HG03045 (cell line): ENCODE results near the gene NTSR1.

ENCODE experiments used
- ATAC-seq: cut with Tn5 transposase; IDR thresholded peaks from one replicate; pipeline ENCODE4 v1.9.1; 2021; ENCODE audit warnings: mild to moderate bottlenecking, moderate library complexity; ENCODE audit not compliant: unreplicated experiment

Gene NTSR1

GRCh38 chr20:62780204-62780603 is 71.6 kb downstream of the NTSR1 start:
- ATAC-seq, result no peak

DNA sequence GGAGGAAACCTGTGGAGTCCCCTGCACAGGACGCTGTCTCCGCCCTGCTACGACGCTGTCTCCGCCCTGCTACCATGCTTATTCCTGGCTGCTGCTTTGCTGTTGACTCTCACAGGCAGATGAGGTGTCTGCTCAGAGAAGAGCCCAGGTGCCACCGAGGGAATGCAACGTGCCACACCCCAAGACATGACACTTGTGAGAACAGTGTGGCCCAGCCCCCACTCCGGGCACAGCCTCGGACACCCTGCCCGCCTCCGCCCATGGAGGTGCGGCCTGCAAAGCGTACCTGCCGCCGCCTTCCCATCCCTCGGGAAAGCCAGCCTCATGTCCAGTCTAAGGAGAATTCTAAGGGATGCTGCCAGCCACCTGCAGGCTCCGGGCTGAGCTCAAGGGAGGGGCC is 72.1 kb downstream of the NTSR1 start:
- no peak for ATAC-seq

- ATAC-seq, result no peak
Measured at GRCh38 chr20:62782149-62782892, 73.7 kb downstream of the NTSR1 start.

DNA sequence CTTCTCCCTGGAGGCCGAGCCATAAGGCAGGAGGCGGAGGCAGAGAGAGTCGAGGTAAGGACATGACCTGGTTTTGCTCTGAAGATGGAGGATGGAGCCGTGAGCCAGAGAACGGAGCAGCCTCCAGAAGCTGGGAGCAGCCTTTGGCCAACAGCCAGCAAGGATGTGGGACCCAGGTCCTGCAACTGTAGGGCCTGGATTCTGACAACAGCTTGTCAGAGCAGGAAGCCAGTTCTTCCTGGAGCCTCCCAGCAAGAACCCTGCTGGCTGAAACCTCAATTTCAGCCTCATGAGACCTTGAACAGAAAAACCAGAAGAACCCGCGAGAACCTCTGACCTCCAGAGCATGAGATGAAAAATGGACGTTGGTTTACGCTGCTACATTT is 74.2 kb downstream of the NTSR1 start:
- no peak for ATAC-seq

- ATAC-seq, result no peak
Measured at GRCh38 chr20:62784497-62784896, 75.9 kb downstream of the NTSR1 start.

DNA sequence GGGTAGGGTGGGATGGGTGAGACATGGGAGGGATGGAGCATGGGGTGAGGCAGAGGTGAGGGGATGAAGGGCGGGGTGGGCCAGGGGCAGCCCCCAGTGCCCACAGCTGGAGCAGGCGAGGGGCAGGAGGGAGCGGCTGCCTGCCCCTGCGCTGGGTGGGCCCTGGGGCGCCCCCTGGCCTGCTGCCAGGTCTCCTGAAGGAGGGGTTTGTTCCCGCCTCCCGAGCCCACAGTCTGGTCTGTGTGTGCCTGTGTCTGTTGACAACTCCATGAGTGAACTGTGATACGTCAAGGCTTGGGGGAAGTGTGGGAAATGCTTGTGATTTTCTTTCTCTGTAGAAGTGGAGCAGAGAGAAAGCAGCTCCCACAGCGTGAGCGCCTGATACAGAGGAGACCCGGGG is 76.8 kb downstream of the NTSR1 start:
- ATAC-seq, result no peak

DNA sequence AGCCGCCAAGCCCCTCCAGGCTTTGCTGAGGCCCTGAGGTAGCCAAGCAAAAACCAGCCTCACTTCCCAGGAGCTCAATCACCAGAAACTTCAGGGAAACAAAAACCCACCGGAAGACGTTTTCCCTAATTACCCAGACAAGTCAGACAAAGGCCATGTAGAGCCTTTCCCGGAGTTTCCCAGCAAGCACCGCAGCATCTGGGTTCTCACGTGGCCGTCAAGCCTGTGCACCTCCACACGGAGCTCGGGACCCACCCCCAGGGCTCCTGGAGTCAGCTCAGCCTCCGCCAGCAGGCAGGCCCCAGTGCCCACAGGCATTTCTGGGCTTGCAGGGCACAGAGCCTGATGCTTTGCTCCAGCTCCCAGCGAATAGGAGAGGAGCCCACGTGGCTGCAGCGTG is 77.5 kb downstream of the NTSR1 start:
- ATAC-seq, result no peak

DNA sequence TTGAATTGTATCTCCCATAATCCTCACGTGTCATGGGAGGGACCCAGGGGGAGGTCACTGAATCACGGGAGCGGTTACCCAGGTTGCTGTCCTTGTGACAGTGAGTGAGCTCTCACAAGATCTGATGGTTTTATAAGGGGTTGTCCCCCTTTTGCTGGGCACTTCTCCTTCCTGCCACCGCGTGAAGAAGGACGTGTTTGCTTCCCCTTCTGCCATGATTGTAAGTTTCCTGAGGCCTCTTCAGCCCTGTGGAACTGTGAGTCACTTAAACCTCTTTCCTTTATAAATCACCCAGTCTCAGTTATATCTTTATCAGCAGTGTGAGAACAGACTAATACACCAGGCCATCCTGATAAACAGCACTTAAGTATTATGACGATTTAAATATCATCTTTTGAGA is 78.7 kb downstream of the NTSR1 start:
- no peak for ATAC-seq

- ATAC-seq, result no peak
Measured at GRCh38 chr20:62787866-62788265, 79.2 kb downstream of the NTSR1 start.

GRCh38 chr20:62788607-62789006 is 80.0 kb downstream of the NTSR1 start:
- no peak for ATAC-seq

DNA sequence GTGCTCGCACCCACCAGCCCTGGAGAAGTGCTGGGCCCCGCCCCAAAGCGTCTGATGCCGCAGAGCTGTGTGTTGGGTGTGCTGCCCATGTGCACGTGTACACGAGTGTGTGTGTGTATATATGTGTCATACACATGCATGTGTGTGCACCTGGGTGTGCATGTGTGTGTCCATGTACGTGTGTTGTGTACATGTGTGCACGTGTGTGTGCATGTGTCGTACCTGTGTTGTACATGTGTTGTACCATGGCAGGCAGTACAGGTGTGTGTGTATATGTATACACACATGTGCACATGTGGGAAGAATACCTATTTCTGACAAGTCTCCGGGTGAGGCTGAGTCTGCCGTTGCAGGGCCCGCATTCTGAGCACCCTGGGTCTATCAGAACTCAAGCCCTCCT is 81.4 kb downstream of the NTSR1 start:
- no peak for ATAC-seq

DNA sequence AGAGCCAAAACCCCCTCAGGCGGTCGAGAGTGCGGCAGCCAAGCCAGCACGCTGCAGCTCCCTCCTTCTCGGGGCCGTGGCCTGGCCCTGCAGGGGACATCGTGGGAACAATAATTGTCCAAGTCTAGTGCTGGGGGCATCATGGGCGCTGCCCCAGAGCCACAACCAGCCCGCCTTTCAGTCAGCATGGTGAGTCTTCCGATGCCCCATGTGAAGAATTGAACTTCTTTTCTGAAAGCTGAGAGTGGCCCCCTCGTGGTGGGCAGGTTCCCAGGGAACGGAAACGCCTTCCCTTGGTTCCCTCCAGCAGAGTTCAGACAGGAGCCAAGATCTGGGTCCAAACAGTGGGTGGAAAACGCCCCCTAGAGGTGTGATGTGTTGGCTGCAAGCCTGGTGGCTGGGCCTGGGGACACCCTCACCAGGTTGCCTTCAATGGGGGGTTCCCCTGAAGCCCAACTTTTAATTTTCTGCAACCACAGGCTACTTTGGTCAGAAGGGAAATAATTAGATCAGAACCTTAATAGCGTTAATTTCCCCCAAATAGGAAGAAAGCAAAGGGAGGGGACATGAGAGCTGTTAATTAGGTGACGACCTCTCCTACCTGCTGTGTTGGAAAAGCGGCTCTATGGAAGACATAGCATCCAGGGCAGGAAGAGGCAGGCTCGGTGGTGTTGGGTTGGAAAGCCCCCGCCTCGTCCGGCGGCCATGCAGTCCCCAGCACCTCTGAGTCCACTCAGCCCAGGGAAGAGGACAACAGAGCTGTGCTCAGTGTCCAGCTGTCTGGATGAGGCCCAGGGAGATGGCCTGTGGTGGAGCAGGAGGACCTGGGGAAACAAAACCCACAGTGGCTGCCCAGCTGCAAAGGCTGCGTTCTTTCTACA is 82.9 kb downstream of the NTSR1 start:
- ATAC-seq, result no peak

DNA sequence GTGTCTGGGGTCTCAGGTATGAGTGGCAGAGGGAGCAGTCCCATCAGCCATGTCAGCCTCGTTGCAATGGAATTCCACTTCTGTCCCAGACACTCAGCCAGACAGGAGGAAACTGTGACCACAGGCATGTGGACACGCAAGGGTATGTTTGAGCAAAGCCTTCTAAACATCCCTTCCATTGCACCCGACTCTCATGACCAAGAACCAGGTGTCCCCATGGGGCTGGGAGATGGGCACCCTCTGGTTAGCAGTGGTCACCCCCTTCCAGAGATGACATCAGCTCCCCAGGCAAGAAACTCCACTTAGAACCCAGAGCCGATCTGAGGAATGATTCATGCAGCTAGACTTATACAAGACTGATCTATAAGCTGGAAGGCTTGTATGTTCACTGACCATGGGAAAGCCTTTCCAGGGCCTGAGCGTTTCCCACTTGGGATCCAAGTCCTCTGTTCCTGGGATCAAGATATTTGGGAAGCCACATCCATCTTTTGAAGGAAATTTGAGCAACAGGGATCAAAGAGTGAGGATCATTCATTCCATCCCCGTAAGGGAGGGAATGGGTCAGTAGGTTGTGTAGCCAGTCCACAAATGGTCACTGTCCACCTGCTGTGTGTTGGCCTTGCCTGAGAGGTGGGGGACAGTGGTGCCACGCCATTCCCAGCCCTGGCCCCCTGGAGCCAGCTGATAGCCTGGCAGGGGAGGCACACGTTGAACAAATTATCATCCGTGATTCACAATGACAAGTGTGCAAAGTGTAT is 83.7 kb downstream of the NTSR1 start:
- no peak for ATAC-seq

GRCh38 chr20:62792940-62793756 is 84.5 kb downstream of the NTSR1 start:
- no peak for ATAC-seq

- ATAC-seq, result peak; percentile 2
Measured at GRCh38 chr20:62793757-62794006, 85.0 kb downstream of the NTSR1 start.

GRCh38 chr20:62794007-62794724 is 85.5 kb downstream of the NTSR1 start:
- peak; percentile 67 for ATAC-seq

DNA sequence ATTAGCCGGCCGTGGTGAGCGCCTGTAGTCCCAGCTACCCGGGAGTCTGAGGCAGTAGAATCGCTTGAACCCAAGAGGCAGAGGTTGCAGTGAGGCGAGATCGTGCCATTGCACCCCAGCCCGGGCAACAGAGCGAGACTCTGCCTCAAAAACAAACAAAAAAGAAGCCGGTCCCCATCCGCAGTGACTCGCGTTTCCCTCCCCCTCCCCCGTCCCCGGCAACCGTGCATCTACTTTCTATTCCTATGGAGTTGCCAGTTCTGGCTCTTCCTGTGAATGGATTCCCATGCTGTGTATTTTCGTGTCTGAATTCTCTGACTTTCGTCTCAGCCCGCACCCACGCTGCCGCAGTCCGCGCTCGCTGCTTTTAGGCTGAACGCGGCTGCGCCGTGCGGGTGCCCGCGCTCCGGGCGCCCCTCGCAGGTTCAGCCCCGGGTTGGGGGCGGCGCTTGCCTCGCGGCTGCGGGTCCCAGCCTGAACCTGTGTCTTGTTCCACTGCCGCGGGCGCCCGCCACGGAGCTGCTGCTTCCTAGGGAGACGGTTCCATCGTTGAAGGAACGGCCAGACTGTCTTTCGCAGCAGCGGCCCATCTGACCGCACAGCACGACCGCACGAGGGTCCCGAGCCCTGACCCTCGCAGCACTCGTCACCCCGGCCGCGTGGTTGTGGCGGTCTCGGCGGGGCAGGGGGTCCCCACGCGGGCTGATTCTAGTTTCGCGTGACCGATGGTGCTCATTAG is 86.6 kb downstream of the NTSR1 start:
- ATAC-seq, result no peak

DNA sequence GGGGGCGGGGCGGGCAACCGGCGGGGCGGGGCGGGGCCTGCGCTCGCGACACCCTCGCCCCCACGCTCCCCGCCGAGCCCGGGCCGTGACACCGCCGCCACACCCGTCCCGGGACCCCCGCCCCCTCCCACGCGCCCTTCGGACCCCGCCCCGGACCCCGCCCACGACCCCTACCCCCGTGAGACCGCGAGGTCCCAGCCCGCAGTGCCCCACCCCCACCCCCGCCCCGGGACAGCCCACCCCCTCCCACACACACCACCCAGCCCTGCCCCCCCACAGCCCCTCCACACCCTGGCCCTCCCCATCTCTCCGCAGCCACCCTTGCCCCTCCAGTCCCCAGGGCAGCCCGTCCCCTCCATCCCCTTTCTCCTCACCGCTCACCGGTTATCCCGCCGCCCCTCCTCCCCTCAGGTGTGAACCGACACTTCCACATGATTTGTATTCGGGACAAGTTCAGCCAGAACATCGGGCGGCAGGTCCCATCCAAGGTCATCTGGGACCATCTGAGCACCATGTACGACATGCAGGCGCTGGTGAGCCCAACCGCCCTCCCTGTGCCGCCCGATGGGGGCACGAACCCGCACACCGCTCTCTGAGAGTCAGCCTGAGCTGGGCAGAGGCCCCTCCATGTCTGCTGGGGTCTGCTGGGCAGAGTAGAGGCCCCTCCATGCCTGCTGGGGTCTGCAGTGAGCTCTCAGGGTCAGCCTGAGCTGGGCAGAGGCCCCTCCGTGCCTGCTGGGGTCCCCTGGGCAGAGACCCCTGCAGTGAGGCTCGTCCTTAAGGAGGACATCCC is 88.3 kb downstream of the NTSR1 start:
- ATAC-seq, result no peak
